Metanephros (tissue), 1 donor: ENCODE results near the gene LOXL4. TPM values are rescaled to one million over a fixed set of nuclear protein-coding genes. Genes with fewer than 3 reads are reported as not detected.

ENCODE experiments used
- total RNA-seq: library from RNA; depleted of rRNA; stranded (reverse); fragments of >200 nt; gene quantifications from one replicate; pipeline ENCODE4 v1.2.3, GENCODE V29; 2014

The LOXL4 gene
- total RNA-seq = 5.0 TPM

DNA sequence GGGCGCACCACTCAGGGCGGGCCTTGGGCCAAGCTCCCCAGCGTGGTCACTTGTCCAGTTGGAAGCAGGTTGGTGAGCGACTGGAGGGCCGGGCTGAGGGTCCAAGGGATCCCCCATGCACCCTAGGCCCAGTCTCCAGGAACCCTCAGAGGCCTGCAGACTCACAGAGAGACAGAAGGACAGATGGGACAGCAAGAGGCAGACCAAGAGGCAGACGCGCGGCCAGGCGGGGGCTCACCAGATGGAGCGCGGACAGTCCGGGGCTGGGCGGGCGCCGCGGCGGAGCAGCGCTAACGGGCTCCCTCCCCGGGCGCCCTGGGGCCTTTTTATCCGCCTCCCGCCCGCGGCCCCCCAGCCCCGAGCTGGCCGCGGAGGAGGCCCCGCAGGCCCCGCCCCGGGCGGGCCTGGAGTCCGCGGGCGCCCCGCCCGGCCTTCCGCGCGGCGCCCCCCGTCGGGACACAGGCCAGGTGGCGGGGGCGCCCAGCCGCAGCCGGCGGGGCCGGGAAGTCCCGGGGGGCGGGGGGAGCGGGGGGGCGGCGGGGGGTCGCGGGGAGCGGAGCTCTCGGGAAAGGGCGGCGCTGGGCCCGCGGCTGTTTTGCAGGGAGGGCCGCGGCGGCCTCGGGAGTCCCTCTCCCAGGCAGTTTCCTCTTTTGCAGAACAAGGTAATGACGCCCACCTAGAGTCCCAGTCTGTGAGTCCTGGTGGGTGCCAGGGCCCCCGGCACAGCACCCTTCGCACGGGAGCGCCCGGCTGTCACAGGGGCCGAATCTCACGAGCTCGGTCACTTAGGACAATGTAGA, at the start of gene LOXL4:
Gene LOXL4, minus strand, starts transcription at position 301 of the 800 bp plus-strand sequence. CDS start 5,175 bp downstream, outside the sequence.

Other genes with a start within 250 kb of the LOXL4 start
- gene CRTAC1, start 237.6 kb downstream of the LOXL4 start, total RNA-seq = 14.3 TPM
- 18.6 TPM for gene R3HCC1L, start 133.5 kb downstream of the LOXL4 start, total RNA-seq
- 17.6 TPM for gene PYROXD2, start 147.0 kb upstream of the LOXL4 start, total RNA-seq
- gene HPS1, start 178.7 kb upstream of the LOXL4 start, total RNA-seq = 29.5 TPM